RPMI7951 (cell line): ENCODE data around the gene RAB31. TPM values are rescaled to one million over a fixed set of nuclear protein-coding genes. Genes with fewer than 3 reads are reported as not detected.
"Not testable (repeated sequence)": the region's sequence is repeated elsewhere in the genome, so short reads cannot be mapped to it uniquely, and the experiment has no call there.

Experiments
- DNase-seq: peaks from one replicate; pipeline ENCODE4 v3.0.0-alpha.2; 2012; ENCODE audit warnings: low read depth
- total RNA-seq: library from RNA; depleted of rRNA; stranded (reverse); fragments of >200 nt; shearing (Covaris generic); gene quantifications from 2 replicates; pipeline ENCODE4 v1.2.3, GENCODE V29; 2014

Gene RAB31
- total RNA-seq, 1 experiment from 2014 or later: 41.7 TPM

GRCh38 chr18:9758624-9759075, 50.5 kb downstream of the RAB31 start:
- DNase-seq: no peak

- DNase-seq: no peak
These were observed 52.5 kb downstream of the RAB31 start for GRCh38 chr18:9760641-9761040.

GRCh38 chr18:9762526-9762925, 54.4 kb downstream of the RAB31 start:
- DNase-seq: no peak

GRCh38 chr18:9763157-9763556, 55.1 kb downstream of the RAB31 start:
- no peak for DNase-seq

- DNase-seq: no peak
These were observed 55.9 kb downstream of the RAB31 start for GRCh38 chr18:9764011-9764481.

- no peak for DNase-seq
These were observed 57.4 kb downstream of the RAB31 start for GRCh38 chr18:9765501-9765900.

GRCh38 chr18:9766076-9766481, 58.0 kb downstream of the RAB31 start:
- DNase-seq: no peak

GRCh38 chr18:9766740-9767139, 58.6 kb downstream of the RAB31 start:
- no peak for DNase-seq

GRCh38 chr18:9768071-9768691, 60.1 kb downstream of the RAB31 start:
- not testable (repeated sequence) for DNase-seq

GRCh38 chr18:9770111-9770510, 62.0 kb downstream of the RAB31 start:
- DNase-seq: not testable (repeated sequence)

GRCh38 chr18:9771261-9771976, 63.3 kb downstream of the RAB31 start:
- DNase-seq: peak; percentile 67

GRCh38 chr18:9771977-9772660, 64.0 kb downstream of the RAB31 start:
- DNase-seq: no peak

GRCh38 chr18:9772847-9773677, 65.0 kb downstream of the RAB31 start:
- no peak for DNase-seq

- no peak for DNase-seq
These were observed 66.0 kb downstream of the RAB31 start for GRCh38 chr18:9774150-9774549.

GRCh38 chr18:9775178-9775577, 67.1 kb downstream of the RAB31 start:
- peak; percentile 76 for DNase-seq

- DNase-seq: peak; percentile 25
These were observed 71.5 kb downstream of the RAB31 start for GRCh38 chr18:9779630-9780029.

GRCh38 chr18:9782073-9782857, 74.2 kb downstream of the RAB31 start:
- peak; percentile 83 for DNase-seq

- DNase-seq: no peak
These were observed 78.5 kb downstream of the RAB31 start for GRCh38 chr18:9786631-9787030.

GRCh38 chr18:9787036-9787435, 78.9 kb downstream of the RAB31 start:
- no peak for DNase-seq

- peak; percentile 60 for DNase-seq
These were observed 79.6 kb downstream of the RAB31 start for GRCh38 chr18:9787712-9788111.

- DNase-seq: no peak
These were observed 80.0 kb downstream of the RAB31 start for GRCh38 chr18:9788140-9788539.
